Measurements from ENCODE around the gene CREB3L2.

DNA sequence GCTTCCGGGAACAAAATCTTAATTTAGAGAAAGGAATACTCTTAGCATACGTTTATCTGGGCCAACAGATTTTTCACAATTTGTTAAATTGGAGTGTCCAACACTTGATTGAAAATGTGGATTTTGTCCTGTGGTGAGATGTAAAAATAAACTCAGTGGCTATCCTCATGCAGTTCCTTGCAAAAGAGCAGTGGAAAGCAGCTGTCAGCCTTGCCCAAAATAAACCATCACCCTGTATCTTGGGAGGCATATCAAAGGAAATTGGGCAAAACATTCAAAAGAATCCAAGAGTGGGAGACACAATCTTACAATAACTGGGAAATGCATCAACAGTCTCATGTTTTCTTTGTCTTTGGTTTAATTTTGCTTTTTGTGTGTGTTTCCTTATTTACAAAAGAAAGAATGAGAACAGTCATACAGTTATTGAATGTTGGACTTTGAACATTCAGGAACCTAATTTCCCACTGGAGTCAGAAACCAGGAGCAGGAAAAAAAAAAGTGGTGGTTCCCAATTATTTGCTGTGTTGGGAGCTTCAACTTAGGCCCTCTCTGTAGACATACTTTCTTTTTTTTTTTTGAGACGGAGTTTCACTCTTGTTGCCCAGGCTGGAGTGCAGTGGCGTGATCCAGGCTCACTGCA is 110.8 kb downstream of the CREB3L2 start:
- no peak for TF ChIP-seq POLR2A (IDR thresholded peaks at IDR 0.05)
- TF ChIP-seq, protein P1, sequence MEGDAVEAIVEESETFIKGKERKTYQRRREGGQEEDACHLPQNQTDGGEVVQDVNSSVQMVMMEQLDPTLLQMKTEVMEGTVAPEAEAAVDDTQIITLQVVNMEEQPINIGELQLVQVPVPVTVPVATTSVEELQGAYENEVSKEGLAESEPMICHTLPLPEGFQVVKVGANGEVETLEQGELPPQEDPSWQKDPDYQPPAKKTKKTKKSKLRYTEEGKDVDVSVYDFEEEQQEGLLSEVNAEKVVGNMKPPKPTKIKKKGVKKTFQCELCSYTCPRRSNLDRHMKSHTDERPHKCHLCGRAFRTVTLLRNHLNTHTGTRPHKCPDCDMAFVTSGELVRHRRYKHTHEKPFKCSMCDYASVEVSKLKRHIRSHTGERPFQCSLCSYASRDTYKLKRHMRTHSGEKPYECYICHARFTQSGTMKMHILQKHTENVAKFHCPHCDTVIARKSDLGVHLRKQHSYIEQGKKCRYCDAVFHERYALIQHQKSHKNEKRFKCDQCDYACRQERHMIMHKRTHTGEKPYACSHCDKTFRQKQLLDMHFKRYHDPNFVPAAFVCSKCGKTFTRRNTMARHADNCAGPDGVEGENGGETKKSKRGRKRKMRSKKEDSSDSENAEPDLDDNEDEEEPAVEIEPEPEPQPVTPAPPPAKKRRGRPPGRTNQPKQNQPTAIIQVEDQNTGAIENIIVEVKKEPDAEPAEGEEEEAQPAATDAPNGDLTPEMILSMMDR (IDR thresholded peaks at IDR 0.05) = no peak

All from adrenal gland (tissue), 5 donors.